Activated CD8-positive, alpha-beta T cell treated with anti-CD3 and anti-CD28 coated beads, Interleukin-2, amount 10 ng/mL, durations not matched to agents 7 days and 5 days (primary cell): ENCODE measurements around the gene JCAD. TPM values are rescaled to one million over a fixed set of nuclear protein-coding genes. Genes with fewer than 3 reads are reported as not detected.
"Not testable (repeated sequence)": the region's sequence is repeated elsewhere in the genome, so short reads cannot be mapped to it uniquely, and the experiment has no call there.

Experiments used
- ATAC-seq: fragments of 150-1000 bp; cut with Tn5 transposase; one replicate; pipeline ENCODE4 v1.10.0; 2021; ENCODE audit warnings: moderate library complexity
- CTCF ChIA-PET: fragments of 350-600 bp; sonication (Branson Sonifier 250); formaldehyde crosslinking; loops from one replicate; lab custom pipeline; 2021; ENCODE audit warnings: antibody characterized with exemption; lab: Charles Lee
- POLR2A ChIA-PET: fragments of 350-600 bp; sonication (Branson Sonifier 250); formaldehyde crosslinking; loops from one replicate; lab custom pipeline; 2021; ENCODE audit warnings: antibody characterized with exemption; lab: Charles Lee
- DNase-seq: peaks from one replicate; pipeline ENCODE4 v3.0.0-alpha.2; 2020
- H3K27ac Mint-ChIP-seq: one replicate; pipeline ENCODE4 v1.8.0; 2021; ENCODE audit warnings: mild to moderate bottlenecking, mixed read lengths
- H3K27me3 Mint-ChIP-seq: one replicate; pipeline ENCODE4 v1.8.0; 2021; ENCODE audit warnings: low read depth, mixed read lengths
- H3K36me3 Mint-ChIP-seq: one replicate; pipeline ENCODE4 v1.8.0; 2021; ENCODE audit warnings: low read depth, mixed read lengths
- H3K4me1 Mint-ChIP-seq: one replicate; pipeline ENCODE4 v1.8.0; 2021; ENCODE audit warnings: low read depth, mixed read lengths
- H3K4me3 Mint-ChIP-seq: one replicate; pipeline ENCODE4 v1.8.0; 2021; ENCODE audit warnings: mild to moderate bottlenecking, mixed read lengths
- H3K9me3 Mint-ChIP-seq: one replicate; pipeline ENCODE4 v1.8.0; 2022; ENCODE audit warnings: mixed read lengths; ENCODE audit not compliant: insufficient read depth
- total RNA-seq, 2 experiments: library from RNA; stranded (reverse); gene quantifications; one replicate each; pipeline ENCODE4 v1.2.3, GENCODE V29; 2021

JCAD gene
- total RNA-seq, 2 experiments from 2014 or later, result 0.05 to 0.08 TPM

DNA sequence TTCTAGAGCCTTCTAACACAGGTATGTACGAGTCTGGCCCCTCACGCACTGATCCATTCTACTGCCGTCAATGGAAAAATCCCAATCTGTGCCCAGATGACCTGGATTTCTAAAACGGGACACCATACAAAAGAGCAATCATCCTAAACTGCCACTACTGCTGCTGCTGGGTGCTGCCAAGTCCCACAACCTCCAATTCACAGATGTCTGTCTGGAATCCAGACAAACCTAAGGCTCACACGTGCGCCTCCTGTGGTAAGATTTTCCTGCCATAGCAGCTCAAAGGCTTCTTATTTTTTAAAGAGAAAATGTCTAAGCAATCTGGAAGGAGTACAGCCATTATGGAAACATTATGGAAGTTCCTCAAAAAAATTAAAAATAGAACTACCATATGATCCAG, 40.9 kb downstream of the JCAD start:
- Mint-ChIP-seq H3K27me3 (peaks cover 48% of the 10 kb centered on the region), H3K4me1 (no peaks in the 10 kb centered on the region), H3K9me3 (no peaks in the 10 kb centered on the region), H3K27ac (no peak overlapping the region), H3K4me3 (no peak overlapping the region), H3K36me3 (no peaks in the 10 kb centered on the region)
- ATAC-seq, result no peak
- DNase-seq, result no peak
- ChIA-PET CTCF (interaction anchor here (1.4 kb wide), 1 partner anchor 18 kb away, joined by 4 read pairs; no protein-coding TSS in a partner anchor), POLR2A (no interaction called here)

DNA sequence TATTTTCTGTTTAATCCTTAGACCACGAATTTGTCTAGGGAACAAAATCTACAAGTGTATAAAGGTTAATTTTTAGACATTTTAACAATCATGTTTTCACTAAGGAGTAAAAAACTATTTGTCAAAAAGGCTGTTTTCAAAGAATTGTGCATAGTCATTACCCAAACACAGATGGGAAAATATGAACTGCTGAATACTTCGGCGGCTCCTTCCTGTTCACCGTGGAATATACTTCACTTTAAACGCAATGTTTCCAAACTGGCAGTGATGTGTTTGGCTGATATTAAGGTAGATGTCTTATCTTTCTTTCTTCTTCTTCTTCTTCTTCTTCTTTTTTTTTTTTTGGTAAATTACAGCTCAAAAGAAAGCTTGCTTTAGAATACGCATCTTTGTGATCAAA, 41.4 kb downstream of the JCAD start:
- DNase-seq, result no peak
- no peak overlapping the region for H3K4me3 Mint-ChIP-seq
- H3K27ac Mint-ChIP-seq, result no peak overlapping the region
- ChIA-PET POLR2A (no interaction called here), CTCF (interaction anchor here (0.7 to 1.5 kb wide), 4 partner anchors 18 to 573 kb away, joined by 3 to 4 read pairs (median 4); no protein-coding TSS in a partner anchor)
- no peak for ATAC-seq
- H3K36me3 Mint-ChIP-seq, result no peaks in the 10 kb centered on the region
- peaks cover 48% of the 10 kb centered on the region for H3K27me3 Mint-ChIP-seq
- no peaks in the 10 kb centered on the region for H3K4me1 Mint-ChIP-seq
- H3K9me3 Mint-ChIP-seq, result no peaks in the 10 kb centered on the region

DNA sequence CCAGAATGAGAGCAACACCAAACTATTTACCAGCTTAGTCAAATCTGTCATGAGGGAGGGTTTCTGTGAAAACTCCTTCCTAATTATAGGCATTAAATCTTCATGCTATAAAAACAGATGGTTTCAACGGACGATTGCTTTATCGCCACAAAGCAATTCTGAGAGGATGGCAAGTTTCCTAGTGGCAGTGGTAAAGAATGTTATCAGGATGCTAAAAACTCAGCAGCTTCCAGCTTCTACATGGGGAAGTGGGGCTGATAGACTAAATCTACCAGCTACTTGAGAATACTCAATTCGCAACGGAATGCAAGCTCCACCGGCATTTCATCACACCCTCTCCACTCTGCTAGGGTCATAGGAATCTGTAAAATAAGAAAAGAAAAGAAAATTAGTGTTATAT, 41.8 kb downstream of the JCAD start:
- Mint-ChIP-seq H3K9me3 (no peaks in the 10 kb centered on the region), H3K27me3 (peaks cover 48% of the 10 kb centered on the region), H3K4me1 (no peaks in the 10 kb centered on the region), H3K27ac (no peak overlapping the region), H3K36me3 (no peaks in the 10 kb centered on the region), H3K4me3 (no peak overlapping the region)
- POLR2A ChIA-PET, result no interaction called here
- no peak for ATAC-seq
- CTCF ChIA-PET, result interaction anchor here (0.7 to 1.5 kb wide), 3 partner anchors 20 to 573 kb away, joined by 3 to 4 read pairs (median 3); no protein-coding TSS in a partner anchor
- no peak for DNase-seq

DNA sequence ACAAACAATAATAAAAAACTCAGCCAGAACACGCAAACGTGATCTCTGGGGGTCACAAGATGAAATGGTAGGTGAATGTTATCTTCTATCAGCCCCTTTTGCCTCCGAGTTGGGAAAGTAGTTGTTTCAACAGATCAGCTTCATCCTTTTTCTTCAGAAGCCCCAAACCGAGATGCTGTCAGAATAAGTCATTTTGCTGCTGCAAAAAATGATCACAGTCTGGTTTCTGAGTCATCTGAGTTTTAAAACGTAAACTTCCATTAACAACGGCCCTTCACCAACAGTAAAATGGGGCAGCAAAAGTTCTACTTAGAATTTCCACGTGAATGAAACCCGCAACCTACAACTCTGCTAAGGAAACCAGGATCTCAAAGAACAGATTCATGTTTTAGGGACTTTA, 44.9 kb downstream of the JCAD start:
- POLR2A ChIA-PET, result no interaction called here
- no peak overlapping the region for H3K4me3 Mint-ChIP-seq
- H3K27me3 Mint-ChIP-seq, result peaks cover 32% of the 10 kb centered on the region
- H3K4me1 Mint-ChIP-seq, result no peaks in the 10 kb centered on the region
- CTCF ChIA-PET, result interaction anchor here (0.7 to 2.5 kb wide), 4 partner anchors 12 to 166 kb away, joined by 3 to 19 read pairs (median 4); no protein-coding TSS in a partner anchor
- no peaks in the 10 kb centered on the region for H3K9me3 Mint-ChIP-seq
- ATAC-seq (no peak), DNase-seq (no peak)
- H3K27ac Mint-ChIP-seq, result no peak overlapping the region
- H3K36me3 Mint-ChIP-seq, result no peaks in the 10 kb centered on the region

DNA sequence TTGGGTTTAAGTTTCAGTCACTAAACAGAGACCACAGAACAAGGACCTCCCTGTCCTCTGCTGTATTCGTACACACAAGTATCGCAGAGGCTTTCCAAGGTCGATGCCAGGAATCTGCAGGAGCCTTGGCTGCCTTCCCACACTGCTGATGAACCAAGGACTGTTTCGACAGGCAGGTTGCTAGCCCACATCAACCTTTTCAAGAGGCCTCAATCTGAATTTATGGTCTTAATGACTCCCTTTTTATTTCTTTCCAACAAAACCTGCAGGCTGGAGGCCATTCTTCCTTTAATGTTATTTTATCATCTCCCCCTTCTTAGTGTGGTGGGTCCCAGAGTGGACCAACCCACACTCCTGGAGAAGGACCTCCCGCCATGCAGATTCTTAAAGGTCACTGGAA, 45.6 kb downstream of the JCAD start:
- H3K27me3 Mint-ChIP-seq, result peaks cover 33% of the 10 kb centered on the region
- no peak overlapping the region for H3K4me3 Mint-ChIP-seq
- ChIA-PET POLR2A (no interaction called here), CTCF (interaction anchor here (2.5 kb wide), 1 partner anchor 12 kb away, joined by 19 read pairs; no protein-coding TSS in a partner anchor)
- no peak overlapping the region for H3K27ac Mint-ChIP-seq
- H3K36me3 Mint-ChIP-seq, result no peaks in the 10 kb centered on the region
- H3K4me1 Mint-ChIP-seq, result no peaks in the 10 kb centered on the region
- H3K9me3 Mint-ChIP-seq, result no peaks in the 10 kb centered on the region
- ATAC-seq (no peak), DNase-seq (no peak)

DNA sequence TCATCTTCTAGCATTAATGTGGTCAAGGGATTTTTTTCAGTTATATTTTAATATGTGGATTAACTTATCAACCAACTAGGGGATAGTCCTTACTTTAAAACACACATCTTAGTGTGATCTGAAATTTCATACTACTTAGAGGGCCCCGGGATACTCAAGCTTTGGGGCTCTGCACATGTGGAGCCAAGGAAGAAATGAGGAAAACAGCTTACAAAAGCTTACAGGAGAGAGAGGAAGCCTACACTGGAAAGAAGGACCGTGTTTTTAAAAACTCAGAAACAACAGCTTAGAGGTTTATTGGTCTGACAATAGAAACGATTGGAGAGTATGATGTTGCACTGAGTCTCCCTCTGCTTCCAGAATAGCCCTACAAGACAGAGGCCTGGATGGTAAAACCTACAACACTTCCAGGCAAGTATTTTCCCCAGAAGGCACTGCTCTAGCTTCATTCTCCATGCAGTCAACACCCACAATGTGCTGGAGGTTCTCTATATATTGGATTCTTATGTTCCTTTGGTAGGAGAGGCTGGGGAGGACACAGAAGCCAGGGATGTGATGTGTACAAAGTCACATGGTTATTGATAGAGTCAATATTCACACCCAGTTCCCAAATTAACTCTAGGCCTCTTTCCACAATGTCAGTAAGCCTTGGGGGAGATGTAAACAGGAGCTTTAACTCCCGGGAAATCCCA, 47.3 kb downstream of the JCAD start:
- Mint-ChIP-seq H3K9me3 (no peaks in the 10 kb centered on the region), H3K36me3 (no peaks in the 10 kb centered on the region), H3K4me1 (no peaks in the 10 kb centered on the region), H3K27ac (no peak overlapping the region), H3K27me3 (peaks cover 24% of the 10 kb centered on the region), H3K4me3 (no peak overlapping the region)
- ChIA-PET POLR2A (no interaction called here), CTCF (interaction anchor here (0.8 to 2.0 kb wide), 5 partner anchors 9 to 570 kb away, joined by 3 to 7 read pairs (median 6); no protein-coding TSS in a partner anchor)
- DNase-seq, result no peak
- ATAC-seq, result no peak

DNA sequence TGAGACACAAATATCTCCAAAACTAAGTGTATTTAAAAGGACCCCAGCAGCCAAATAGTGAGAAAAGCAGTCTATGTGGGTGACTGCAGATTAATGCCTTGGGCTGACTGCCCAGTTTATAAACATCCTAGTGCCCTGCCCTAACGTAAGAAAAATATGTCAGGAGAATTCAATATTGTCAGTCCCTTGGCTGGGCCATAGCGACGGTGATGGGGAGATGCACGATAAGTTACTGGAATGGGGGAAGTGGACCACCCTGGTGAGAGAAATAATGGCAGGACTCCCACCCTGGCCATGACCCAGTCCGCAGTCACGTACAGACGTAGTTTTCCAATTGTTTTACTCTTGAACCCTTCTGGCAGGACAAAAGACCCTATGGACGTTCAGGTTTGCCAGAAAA, 48.0 kb downstream of the JCAD start:
- DNase-seq (no peak), ATAC-seq (no peak)
- no peaks in the 10 kb centered on the region for H3K9me3 Mint-ChIP-seq
- ChIA-PET POLR2A (no interaction called here), CTCF (interaction anchor here (0.9 to 2.0 kb wide), 3 partner anchors 9 to 571 kb away, joined by 3 to 6 read pairs (median 5); no protein-coding TSS in a partner anchor)
- H3K4me3 Mint-ChIP-seq, result no peak overlapping the region
- H3K27me3 Mint-ChIP-seq, result peaks cover 26% of the 10 kb centered on the region
- no peak overlapping the region for H3K27ac Mint-ChIP-seq
- no peaks in the 10 kb centered on the region for H3K4me1 Mint-ChIP-seq
- no peaks in the 10 kb centered on the region for H3K36me3 Mint-ChIP-seq

DNA sequence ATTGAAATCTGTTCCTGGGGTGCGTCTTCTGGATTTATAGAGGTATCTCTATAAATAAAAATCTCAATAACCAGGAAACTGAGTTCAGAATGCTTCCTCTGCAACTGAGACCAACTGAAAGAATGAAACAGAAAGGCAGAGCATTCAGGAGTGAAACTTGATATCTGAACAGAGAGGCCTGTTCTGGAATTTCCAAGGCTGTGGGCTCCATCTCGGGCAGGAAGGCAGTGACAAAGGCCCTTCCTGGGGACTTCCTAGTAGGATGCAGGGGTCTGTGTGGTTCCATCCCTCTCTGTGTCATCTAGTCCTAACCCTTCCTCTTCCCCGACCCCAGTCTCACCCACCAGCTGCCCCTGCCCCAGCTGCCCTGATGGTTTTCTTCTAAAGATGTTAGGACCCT, 52.0 kb downstream of the JCAD start:
- Mint-ChIP-seq H3K36me3 (no peaks in the 10 kb centered on the region), H3K9me3 (no peaks in the 10 kb centered on the region), H3K27ac (no peak overlapping the region), H3K4me3 (no peak overlapping the region), H3K27me3 (peaks cover 33% of the 10 kb centered on the region), H3K4me1 (peaks cover 3% of the 10 kb centered on the region)
- ATAC-seq (no peak), DNase-seq (no peak)
- POLR2A ChIA-PET, result no interaction called here
- CTCF ChIA-PET, result no interaction called here

DNA sequence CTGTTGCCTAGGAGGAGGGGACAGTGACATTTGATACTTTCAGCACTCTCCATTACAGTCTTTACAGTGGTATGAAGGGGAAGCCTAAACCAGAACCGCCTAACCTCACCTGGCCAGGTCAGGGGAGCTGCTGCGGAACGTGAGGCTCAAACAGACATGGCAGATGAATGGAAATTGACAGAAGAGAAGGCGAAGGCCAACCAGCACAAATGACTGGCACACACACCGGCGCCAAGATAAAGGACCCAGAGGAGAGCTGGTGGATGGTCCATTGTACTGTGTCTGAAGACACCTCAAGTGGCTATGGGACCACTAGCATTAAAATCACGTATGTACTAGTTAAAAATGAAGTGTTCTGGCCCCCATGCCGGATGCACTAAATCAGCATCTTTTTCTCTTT, 53.0 kb downstream of the JCAD start:
- ATAC-seq, result no peak
- Mint-ChIP-seq H3K4me1 (peaks cover 12% of the 10 kb centered on the region), H3K9me3 (no peaks in the 10 kb centered on the region), H3K4me3 (no peak overlapping the region), H3K27ac (no peak overlapping the region), H3K27me3 (peaks cover 32% of the 10 kb centered on the region), H3K36me3 (no peaks in the 10 kb centered on the region)
- ChIA-PET POLR2A (no interaction called here), CTCF (interaction anchor here (0.7 to 2.0 kb wide), 2 partner anchors 21 to 353 kb away, joined by 3 to 7 read pairs; no protein-coding TSS in a partner anchor)
- DNase-seq, result no peak

DNA sequence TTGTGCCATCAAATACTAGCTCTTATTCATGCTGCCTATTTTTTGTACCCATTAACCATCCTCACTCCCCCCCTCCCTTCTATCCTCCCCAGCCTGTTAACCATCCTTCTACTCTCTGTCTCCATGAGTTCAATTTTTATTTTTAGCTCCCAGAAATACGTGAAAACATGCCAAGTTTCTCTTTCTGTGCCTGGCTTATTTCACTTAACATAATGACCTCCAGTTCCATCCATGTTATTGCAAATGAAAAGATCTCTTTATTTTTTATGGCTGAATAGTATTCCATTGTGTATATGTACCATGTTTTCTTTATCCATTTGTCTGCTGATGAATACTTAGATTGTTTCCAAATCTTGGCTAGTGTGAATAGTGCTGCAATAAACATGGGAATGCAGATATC, 54.3 kb downstream of the JCAD start:
- CTCF ChIA-PET, result interaction anchor here (0.6 to 2.0 kb wide), 2 partner anchors 22 to 140 kb away, joined by 3 to 7 read pairs; no protein-coding TSS in a partner anchor
- H3K4me3 Mint-ChIP-seq, ATAC-seq, POLR2A ChIA-PET, DNase-seq, H3K36me3 Mint-ChIP-seq, H3K9me3 Mint-ChIP-seq, H3K27ac Mint-ChIP-seq: not testable (repeated sequence)
- peaks cover 12% of the 10 kb centered on the region for H3K4me1 Mint-ChIP-seq
- peaks cover 31% of the 10 kb centered on the region for H3K27me3 Mint-ChIP-seq

DNA sequence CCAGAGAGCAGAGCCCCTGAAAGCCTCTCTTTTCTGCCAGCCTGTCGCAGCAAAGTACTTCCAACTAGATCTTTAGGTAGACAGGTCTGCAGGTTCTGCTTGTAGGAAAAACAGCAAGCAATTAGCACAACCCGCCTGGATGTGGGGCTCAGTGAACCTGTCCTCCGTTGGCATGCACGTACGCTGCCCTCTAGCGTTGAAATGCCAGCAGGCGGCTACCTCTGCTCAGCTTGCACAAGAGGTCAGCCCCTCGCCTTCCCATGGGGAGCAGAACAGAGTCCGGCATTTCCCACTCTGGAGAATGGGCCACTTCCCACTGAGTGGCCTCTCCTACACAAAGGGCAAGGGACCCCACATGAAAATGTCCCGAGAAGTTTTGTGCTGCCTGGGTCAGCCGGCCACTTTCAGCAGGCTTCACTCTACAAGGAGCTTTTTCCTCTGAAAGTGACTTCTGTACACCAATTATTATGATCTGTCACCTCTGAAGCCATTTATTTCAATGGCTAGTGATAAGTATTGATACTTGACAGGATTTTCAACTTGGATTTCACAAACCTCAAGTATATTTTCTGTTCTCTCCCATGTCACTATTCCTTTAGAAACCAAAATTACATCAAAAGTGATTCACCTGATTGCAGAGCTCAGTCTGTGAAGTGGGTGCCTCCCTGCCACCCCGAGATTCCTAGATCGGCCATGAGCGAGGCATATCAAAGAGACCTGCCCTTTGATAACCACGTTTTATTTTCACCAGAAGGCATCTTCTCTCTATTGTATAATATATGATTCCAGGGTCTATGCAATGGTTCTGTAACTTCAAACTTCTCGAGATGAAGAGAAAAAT, 56.7 kb downstream of the JCAD start:
- peaks cover 31% of the 10 kb centered on the region for H3K27me3 Mint-ChIP-seq
- no peak overlapping the region for H3K27ac Mint-ChIP-seq
- ATAC-seq, result peak; percentile 75
- H3K36me3 Mint-ChIP-seq, result no peaks in the 10 kb centered on the region
- H3K4me3 Mint-ChIP-seq, result no peak overlapping the region
- no peaks in the 10 kb centered on the region for H3K9me3 Mint-ChIP-seq
- peaks cover 12% of the 10 kb centered on the region for H3K4me1 Mint-ChIP-seq
- peak; percentile 78 for DNase-seq
- ChIA-PET CTCF (interaction anchor here (0.7 to 3.4 kb wide), 19 partner anchors 8 to 588 kb away, joined by 3 to 19 read pairs (median 5); no protein-coding TSS in a partner anchor), POLR2A (no interaction called here)
